ENCODE measurements around the gene SLC12A7.
"Not testable (repeated sequence)": the region's sequence is repeated elsewhere in the genome, so short reads cannot be mapped to it uniquely, and the experiment has no call there.

SLC12A7 gene

GRCh38 chr5:1094670-1095190 lies 17.1 kb downstream of the SLC12A7 start:
- no peak for DNase-seq

GRCh38 chr5:1093361-1093760 lies 18.5 kb downstream of the SLC12A7 start:
- DNase-seq: no peak

- DNase-seq: no peak
These were observed 19.7 kb downstream of the SLC12A7 start for GRCh38 chr5:1092122-1092521.

GRCh38 chr5:1091632-1092031 lies 20.2 kb downstream of the SLC12A7 start:
- DNase-seq: no peak

- no peak for DNase-seq
These were observed 21.3 kb downstream of the SLC12A7 start for GRCh38 chr5:1090538-1090937.

GRCh38 chr5:1089621-1090040 lies 22.2 kb downstream of the SLC12A7 start:
- no peak for DNase-seq

GRCh38 chr5:1089146-1089545 lies 22.7 kb downstream of the SLC12A7 start:
- DNase-seq: no peak

GRCh38 chr5:1088726-1089125 lies 23.1 kb downstream of the SLC12A7 start:
- no peak for DNase-seq

GRCh38 chr5:1088031-1088430 lies 23.8 kb downstream of the SLC12A7 start:
- DNase-seq: no peak

- DNase-seq: no peak
These were observed 24.4 kb downstream of the SLC12A7 start for GRCh38 chr5:1087428-1087827.

- no peak for DNase-seq
These were observed 25.0 kb downstream of the SLC12A7 start for GRCh38 chr5:1086871-1087270.

- DNase-seq: no peak
These were observed 25.7 kb downstream of the SLC12A7 start for GRCh38 chr5:1086137-1086536.

- DNase-seq: no peak
These were observed 26.5 kb downstream of the SLC12A7 start for GRCh38 chr5:1085391-1085790.

- DNase-seq: no peak
These were observed 27.8 kb downstream of the SLC12A7 start for GRCh38 chr5:1083823-1084605.

- not testable (repeated sequence) for DNase-seq
These were observed 28.8 kb downstream of the SLC12A7 start for GRCh38 chr5:1083026-1083425.

GRCh38 chr5:1081519-1081918 lies 30.3 kb downstream of the SLC12A7 start:
- DNase-seq: no peak

- no peak for DNase-seq
These were observed 31.4 kb downstream of the SLC12A7 start for GRCh38 chr5:1080432-1080831.

GRCh38 chr5:1079961-1080360 lies 31.9 kb downstream of the SLC12A7 start:
- DNase-seq: no peak

- no peak for DNase-seq
These were observed 32.4 kb downstream of the SLC12A7 start for GRCh38 chr5:1079486-1079885.

- DNase-seq: no peak
These were observed 33.0 kb downstream of the SLC12A7 start for GRCh38 chr5:1078851-1079250.

- DNase-seq: no peak
These were observed 33.7 kb downstream of the SLC12A7 start for GRCh38 chr5:1078206-1078605.

- DNase-seq: no peak
These were observed 34.3 kb downstream of the SLC12A7 start for GRCh38 chr5:1077491-1078020.

GRCh38 chr5:1077026-1077425 lies 34.8 kb downstream of the SLC12A7 start:
- DNase-seq: no peak

- DNase-seq: no peak
These were observed 35.5 kb downstream of the SLC12A7 start for GRCh38 chr5:1076406-1076805.

GRCh38 chr5:1075931-1076330 lies 35.9 kb downstream of the SLC12A7 start:
- DNase-seq: no peak
